Activated T-cell treated with anti-CD3 and anti-CD28 coated beads, Interleukin-2, amount 50 U/mL, for 48 hours (primary cell): Measurements from ENCODE around the gene IBA57.

Source experiments
- DNase-seq, 2 experiments: peaks; one replicate each; pipeline ENCODE4 v3.0.0-alpha.2; 2020

Gene IBA57

GRCh38 chr1:228194921-228195812, 29.6 kb downstream of the IBA57 start:
- no peak for DNase-seq

- no peak for DNase-seq
These were observed 32.0 kb downstream of the IBA57 start for GRCh38 chr1:228197555-228198147.

GRCh38 chr1:228198977-228199590, 33.5 kb downstream of the IBA57 start:
- DNase-seq: no peak

- no peak for DNase-seq
These were observed 39.4 kb downstream of the IBA57 start for GRCh38 chr1:228204958-228205357.

- DNase-seq: no peak
These were observed 40.2 kb downstream of the IBA57 start for GRCh38 chr1:228205526-228206436.

- DNase-seq: peak in 1 of 2 experiments; percentile 13
These were observed 41.2 kb downstream of the IBA57 start for GRCh38 chr1:228206582-228207351.

GRCh38 chr1:228207381-228207810, 41.8 kb downstream of the IBA57 start:
- no peak for DNase-seq

GRCh38 chr1:228207851-228208821, 42.5 kb downstream of the IBA57 start, which contains the start of gene OBSCN:
TSS of gene OBSCN (plus strand) at chr1:228208044. CDS start at chr1:228211784, 3,740 bp downstream.
- peak in 1 of 2 experiments; percentile 15 for DNase-seq

- DNase-seq: peak in 1 of 2 experiments; percentile 18
These were observed 43.4 kb downstream of the IBA57 start for GRCh38 chr1:228208831-228209551.

GRCh38 chr1:228209657-228210056, 44.1 kb downstream of the IBA57 start:
- no peak for DNase-seq

GRCh38 chr1:228210076-228210651, 44.6 kb downstream of the IBA57 start:
- no peak for DNase-seq

GRCh38 chr1:228210712-228211530, 45.3 kb downstream of the IBA57 start:
- DNase-seq: no peak

- no peak for DNase-seq
These were observed 46.2 kb downstream of the IBA57 start for GRCh38 chr1:228211531-228212414.

GRCh38 chr1:228212415-228212965, 46.9 kb downstream of the IBA57 start:
- DNase-seq: no peak

GRCh38 chr1:228212966-228213844, 47.6 kb downstream of the IBA57 start:
- DNase-seq: peak; percentile 93
